HG03108 (cell line): ENCODE measurements around the gene MAPK6.
"Not testable (repeated sequence)": the region's sequence is repeated elsewhere in the genome, so short reads cannot be mapped to it uniquely, and the experiment has no call there.

Experiments used
- ATAC-seq: cut with Tn5 transposase; IDR thresholded peaks from one replicate; pipeline ENCODE4 v1.9.1; 2021; ENCODE audit warnings: moderate library complexity; ENCODE audit not compliant: unreplicated experiment

Gene MAPK6

GRCh38 chr15:52078876-52079700 lies 60.1 kb downstream of the MAPK6 start:
- ATAC-seq, result no peak

GRCh38 chr15:52080031-52080430 lies 61.0 kb downstream of the MAPK6 start:
- no peak for ATAC-seq

- no peak for ATAC-seq
Measured at GRCh38 chr15:52080706-52081392, 61.8 kb downstream of the MAPK6 start.

GRCh38 chr15:52082197-52083036 lies 63.4 kb downstream of the MAPK6 start:
- peak; percentile 82 for ATAC-seq

- ATAC-seq, result not testable (repeated sequence)
Measured at GRCh38 chr15:52083037-52083359, 64.0 kb downstream of the MAPK6 start.

- ATAC-seq, result no peak
Measured at GRCh38 chr15:52083603-52084002, 64.6 kb downstream of the MAPK6 start.

GRCh38 chr15:52085299-52085698 lies 66.3 kb downstream of the MAPK6 start:
- no peak for ATAC-seq

GRCh38 chr15:52086011-52086786 lies 67.2 kb downstream of the MAPK6 start:
- no peak for ATAC-seq

GRCh38 chr15:52090193-52090592 lies 71.2 kb downstream of the MAPK6 start:
- no peak for ATAC-seq

- ATAC-seq, result no peak
Measured at GRCh38 chr15:52093167-52093538, 74.1 kb downstream of the MAPK6 start.

GRCh38 chr15:52093539-52094510 lies 74.8 kb downstream of the MAPK6 start:
- no peak for ATAC-seq

GRCh38 chr15:52094811-52095584 lies 76.0 kb downstream of the MAPK6 start:
- no peak for ATAC-seq

GRCh38 chr15:52095597-52096262 lies 76.7 kb downstream of the MAPK6 start:
- no peak for ATAC-seq

- ATAC-seq, result not testable (repeated sequence)
Measured at GRCh38 chr15:52096536-52096935, 77.5 kb downstream of the MAPK6 start.

- ATAC-seq, result no peak
Measured at GRCh38 chr15:52097180-52097579, 78.2 kb downstream of the MAPK6 start.

GRCh38 chr15:52098323-52098722 lies 79.3 kb downstream of the MAPK6 start:
- no peak for ATAC-seq

GRCh38 chr15:52099651-52100272 lies 80.7 kb downstream of the MAPK6 start:
- ATAC-seq, result no peak
